GM13977 (cell line): ENCODE results near the gene MEOX2.

Experiments used
- DNase-seq: peaks from one replicate; pipeline ENCODE4 v3.0.0; 2012; ENCODE audit warnings: low spot score
- in situ Hi-C: fragments of 300-500 bp; cut with MboI; formaldehyde crosslinking; loops from one replicate; pipeline ENCODE4 v1.12.0; 2022; ENCODE audit warnings: low sequenced_read_pairs, low pct_unique_long_range_greater_than_20kb, mixed read lengths, inconsistent platforms; ENCODE audit not compliant: unreplicated experiment
- TF ChIP-seq, protein P1 (sequence below): IDR thresholded peaks from 2 replicates; pipeline ENCODE4 v1.5.1; 2012; ENCODE audit warnings: mild to moderate bottlenecking, control low read depth; ENCODE audit not compliant: insufficient read depth; ENCODE audit errors: extremely low read depth, missing control alignments

MEOX2 gene

DNA sequence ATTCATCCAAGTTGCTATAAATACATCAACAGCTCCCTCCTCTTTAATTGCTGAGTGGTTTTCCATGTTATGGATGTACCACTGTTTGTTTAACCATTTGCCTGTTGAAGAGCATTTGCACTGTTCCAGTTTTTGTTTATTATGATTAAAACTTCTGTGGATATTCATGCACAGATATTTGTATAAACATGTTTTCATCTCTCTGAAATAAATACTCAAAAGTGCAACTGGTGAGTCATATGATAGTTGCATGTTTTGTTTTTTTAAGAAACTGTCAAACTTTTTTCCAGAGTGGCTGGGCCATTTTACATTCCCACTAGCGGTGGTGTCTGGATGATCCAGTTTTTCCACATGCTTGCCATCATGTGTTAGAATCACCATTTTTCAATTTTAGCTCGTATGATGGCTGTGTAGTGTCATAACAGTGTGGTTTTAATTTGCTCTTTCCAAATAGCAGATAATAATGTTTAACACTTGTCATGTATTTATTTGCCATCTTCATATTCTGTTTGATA is 33.6 kb downstream of the MEOX2 start:
- in situ Hi-C loops, result no loop called here
- TF ChIP-seq, protein P1, sequence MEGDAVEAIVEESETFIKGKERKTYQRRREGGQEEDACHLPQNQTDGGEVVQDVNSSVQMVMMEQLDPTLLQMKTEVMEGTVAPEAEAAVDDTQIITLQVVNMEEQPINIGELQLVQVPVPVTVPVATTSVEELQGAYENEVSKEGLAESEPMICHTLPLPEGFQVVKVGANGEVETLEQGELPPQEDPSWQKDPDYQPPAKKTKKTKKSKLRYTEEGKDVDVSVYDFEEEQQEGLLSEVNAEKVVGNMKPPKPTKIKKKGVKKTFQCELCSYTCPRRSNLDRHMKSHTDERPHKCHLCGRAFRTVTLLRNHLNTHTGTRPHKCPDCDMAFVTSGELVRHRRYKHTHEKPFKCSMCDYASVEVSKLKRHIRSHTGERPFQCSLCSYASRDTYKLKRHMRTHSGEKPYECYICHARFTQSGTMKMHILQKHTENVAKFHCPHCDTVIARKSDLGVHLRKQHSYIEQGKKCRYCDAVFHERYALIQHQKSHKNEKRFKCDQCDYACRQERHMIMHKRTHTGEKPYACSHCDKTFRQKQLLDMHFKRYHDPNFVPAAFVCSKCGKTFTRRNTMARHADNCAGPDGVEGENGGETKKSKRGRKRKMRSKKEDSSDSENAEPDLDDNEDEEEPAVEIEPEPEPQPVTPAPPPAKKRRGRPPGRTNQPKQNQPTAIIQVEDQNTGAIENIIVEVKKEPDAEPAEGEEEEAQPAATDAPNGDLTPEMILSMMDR, result no peak
- no peak for DNase-seq

DNA sequence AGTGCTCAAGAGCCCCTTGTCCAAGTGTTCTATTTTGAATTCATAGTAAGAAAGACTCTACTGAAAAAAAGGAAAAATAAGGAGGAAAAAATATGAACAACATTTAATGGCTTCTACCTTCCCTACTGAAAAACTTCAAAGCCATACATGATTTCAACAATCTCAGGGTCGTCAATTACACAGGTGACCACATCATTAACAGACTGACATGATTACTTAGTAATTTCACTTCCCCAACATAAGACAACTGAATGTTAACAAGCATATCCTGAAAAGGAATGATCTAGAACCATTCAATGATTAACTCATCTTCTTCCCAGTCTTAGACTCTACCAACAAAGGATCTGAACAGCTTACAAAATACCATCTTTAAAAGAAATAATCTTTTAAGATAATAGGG is 34.8 kb downstream of the MEOX2 start:
- TF ChIP-seq, protein P1, result no peak
- in situ Hi-C loops, result no loop called here
- no peak for DNase-seq

DNA sequence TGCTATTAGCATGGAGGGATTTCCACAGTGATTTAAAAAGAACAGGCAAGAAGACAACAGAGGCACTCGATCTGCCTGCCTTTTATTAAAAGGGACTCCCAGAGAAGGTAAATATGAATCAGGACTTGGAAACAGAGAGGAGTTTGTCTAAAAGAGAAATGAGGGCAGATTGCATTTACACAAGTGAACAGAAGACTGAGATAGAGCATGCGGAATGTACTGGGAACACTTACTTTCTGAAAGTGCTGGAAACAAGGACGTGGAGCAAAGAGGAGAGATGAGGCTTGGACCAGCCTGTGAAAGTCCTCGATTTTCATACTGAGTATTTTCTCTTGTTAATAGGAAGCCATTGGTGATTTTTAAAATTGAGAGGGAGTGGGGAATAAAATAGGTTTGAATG is 35.7 kb downstream of the MEOX2 start:
- in situ Hi-C loops, result no loop called here
- TF ChIP-seq, protein P1, result no peak

GRCh38 chr7:15648461-15648961 is 38.0 kb downstream of the MEOX2 start:
- in situ Hi-C loops, result no loop called here
- TF ChIP-seq, protein P1, result no peak
- DNase-seq, result no peak

More for the DNA sequence above, 35.7 kb downstream of the MEOX2 start:
- no peak for DNase-seq

GRCh38 chr7:15647309-15647708 is 39.2 kb downstream of the MEOX2 start:
- TF ChIP-seq, protein P1, result no peak
- in situ Hi-C loops, result no loop called here
- no peak for DNase-seq

GRCh38 chr7:15643000-15643705 is 43.3 kb downstream of the MEOX2 start:
- TF ChIP-seq, protein P1, result no peak
- no peak for DNase-seq
- in situ Hi-C loops, result no loop called here

DNA sequence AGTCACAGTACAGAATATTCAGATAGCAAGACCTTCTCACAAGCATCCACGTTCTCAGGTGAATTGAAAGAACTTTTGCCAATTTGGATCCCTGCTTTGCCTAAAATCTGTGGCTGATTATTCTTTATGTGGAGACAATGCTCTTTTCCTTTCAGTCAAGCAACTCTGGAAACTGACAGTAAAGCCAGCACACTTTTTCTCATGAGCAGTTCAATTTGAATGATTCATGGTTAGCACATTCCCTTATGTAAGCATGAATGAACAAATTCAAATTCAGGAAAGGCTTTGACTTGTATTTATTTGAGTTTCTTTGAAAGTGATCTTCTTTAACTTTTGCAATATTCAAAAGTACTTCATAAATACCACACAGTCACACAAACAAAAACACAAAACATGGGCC is 57.6 kb downstream of the MEOX2 start:
- in situ Hi-C loops, result no loop called here

More for the DNA sequence above, 57.6 kb downstream of the MEOX2 start:
- no peak for DNase-seq
- TF ChIP-seq, protein P1, result no peak
